CD14-positive monocyte (primary cell): Measurements from ENCODE around the gene INF2. TPM values are rescaled to one million over a fixed set of nuclear protein-coding genes. Genes with fewer than 3 reads are reported as not detected.

Experiments
- DNase-seq, 3 donors: peaks; one replicate each; pipeline ENCODE4 v3.0.0-alpha.2; 2011 to 2022
- H2AFZ ChIP-seq: 2 replicates; pipeline ENCODE4 v1.6.0; 2012; ENCODE audit warnings: mild to moderate bottlenecking, low read depth, low read length, inconsistent platforms; ENCODE audit not compliant: insufficient read depth, poor library complexity, severe bottlenecking
- H3K27ac ChIP-seq, 2 donors: 1 replicate in 1 of 2; 2 replicates in 1 of 2; pipeline ENCODE4 v1.5.1; 2012 to 2013; ENCODE audit warnings: low read length in 2 of 2, control low read depth in 1 of 2, inconsistent platforms in 1 of 2, low read depth in 1 of 2, mild to moderate bottlenecking in 1 of 2
- H3K27me3 ChIP-seq, 2 donors: one replicate each; pipeline versions ENCODE4 v1.6.0 to v1.6.1; 2011 to 2013; ENCODE audit warnings: low read length in 2 of 2; ENCODE audit not compliant: control insufficient read depth in 2 of 2, insufficient read depth in 2 of 2
- H3K36me3 ChIP-seq, 2 donors: replicated peaks in 1 of 2; 1 replicate in 1 of 2; 2 replicates in 1 of 2; pipeline versions ENCODE4 v1.5.1 to v1.6.1; 2012 to 2013; ENCODE audit warnings: low read length in 2 of 2, control low read depth in 1 of 2, inconsistent platforms in 1 of 2, mild to moderate bottlenecking in 1 of 2; ENCODE audit not compliant: insufficient read depth in 2 of 2, control insufficient read depth in 1 of 2
- H3K4me1 ChIP-seq, 2 donors: 1 replicate in 1 of 2; 2 replicates in 1 of 2; pipeline versions ENCODE4 v1.5.1 to v1.6.1; 2012 to 2013; ENCODE audit warnings: low read length in 2 of 2, control low read depth in 1 of 2, inconsistent platforms in 1 of 2, mild to moderate bottlenecking in 1 of 2, moderate library complexity in 1 of 2; ENCODE audit not compliant: insufficient read depth in 2 of 2, control insufficient read depth in 1 of 2
- H3K4me2 ChIP-seq: replicated peaks from 2 replicates; pipeline ENCODE3; 2012; ENCODE audit warnings: low read length, moderate library complexity, mild to moderate bottlenecking; ENCODE audit not compliant: poor library complexity, severe bottlenecking; ENCODE audit errors: extremely low read depth
- H3K4me3 ChIP-seq, 3 experiments: fragments of 200-600 bp in 1 of 3; sonication (generic) in 1 of 3; replicated peaks in 1 of 3; 1 replicate in 2 of 3; 2 replicates in 1 of 3; pipeline ENCODE4 v1.5.1; 2011 to 2013; ENCODE audit warnings: low read length in 3 of 3, mild to moderate bottlenecking in 3 of 3, control low read depth in 2 of 3, low read depth in 2 of 3, inconsistent platforms in 1 of 3, moderate library complexity in 1 of 3
- H3K79me2 ChIP-seq: 2 replicates; pipeline ENCODE4 v1.6.0; 2012; ENCODE audit warnings: mild to moderate bottlenecking, control low read depth, inconsistent platforms, low read length, moderate library complexity; ENCODE audit not compliant: insufficient read depth
- H3K9ac ChIP-seq: 2 replicates; pipeline ENCODE4 v1.6.0; 2017; ENCODE audit warnings: low read length, mild to moderate bottlenecking; ENCODE audit not compliant: insufficient read depth, poor library complexity, severe bottlenecking
- H3K9me3 ChIP-seq, 2 donors: replicated peaks in 1 of 2; 1 replicate in 1 of 2; 2 replicates in 1 of 2; pipeline versions ENCODE4 v1.5.1 to v1.6.1; 2012 to 2013; ENCODE audit warnings: low read length in 2 of 2, control low read depth in 1 of 2; ENCODE audit not compliant: control insufficient read depth in 1 of 2, insufficient read depth in 1 of 2
- H4K20me1 ChIP-seq: 2 replicates; pipeline ENCODE4 v1.6.0; 2012; ENCODE audit warnings: mild to moderate bottlenecking, low read length, control low read depth, moderate library complexity; ENCODE audit not compliant: insufficient read depth
- H3K27ac Mint-ChIP-seq, 7 donors: one replicate each; pipeline ENCODE4 v1.8.0; 2020; ENCODE audit warnings: mild to moderate bottlenecking in 7 of 7, mixed read lengths in 7 of 7, moderate library complexity in 6 of 7, inconsistent platforms in 2 of 7
- H3K27me3 Mint-ChIP-seq, 3 donors: one replicate each; pipeline ENCODE4 v1.8.0; 2021 to 2022; ENCODE audit warnings: low read depth in 3 of 3, mild to moderate bottlenecking in 3 of 3, mixed read lengths in 3 of 3, moderate library complexity in 3 of 3, inconsistent platforms in 1 of 3
- H3K36me3 Mint-ChIP-seq, 2 donors: one replicate each; pipeline ENCODE4 v1.8.0; 2020; ENCODE audit warnings: mixed read lengths in 2 of 2, inconsistent platforms in 1 of 2, mild to moderate bottlenecking in 1 of 2
- H3K4me1 Mint-ChIP-seq: one replicate; pipeline ENCODE4 v1.8.0; 2020; ENCODE audit warnings: mild to moderate bottlenecking, mixed read lengths
- H3K4me3 Mint-ChIP-seq, 2 donors: one replicate each; pipeline ENCODE4 v1.8.0; 2020; ENCODE audit warnings: mild to moderate bottlenecking in 2 of 2, mixed read lengths in 2 of 2, moderate library complexity in 1 of 2
- H3K9me3 Mint-ChIP-seq, 7 donors: one replicate each; pipeline ENCODE4 v1.8.0; 2020 to 2022; ENCODE audit warnings: mixed read lengths in 7 of 7, mild to moderate bottlenecking in 6 of 7, moderate library complexity in 6 of 7, inconsistent platforms in 2 of 7
- WGBS: methylation state at CpG from one replicate; pipeline ENCODE4 v1.1.5; 2013; ENCODE audit warnings: missing lambda C conversion rate; ENCODE audit not compliant: insufficient coverage; 5-methylcytosine and 5-hydroxymethylcytosine counted together
- intact Hi-C, 2 donors: fragments of 100-400 bp; cut with micrococcal nuclease; formaldehyde crosslinking; loops; one replicate each; pipeline versions ENCODE4 v1.15.0 to v1.15.1; 2023
- polyA plus RNA-seq, 3 donors: library from polyadenylated mRNA; depleted of rRNA in 1 of 3; unstranded in 2 of 3; stranded (reverse) in 1 of 3; fragments of 300-500 nt in 2 of 3; fragments of >200 nt in 1 of 3; fragmentation: Illumina TruSeq in 2 of 3; gene quantifications; 1 replicate in 2 of 3; 2 replicates in 1 of 3; pipeline ENCODE4 v1.2.3, GENCODE V29; 2012 to 2021
- TF ChIP-seq, protein P1 (sequence below): fragments of 200-600 bp; IDR thresholded peaks from one replicate; pipeline ENCODE4 v1.8.0; 2022; ENCODE audit warnings: antibody characterized with exemption, mild to moderate bottlenecking

The INF2 gene
- polyA plus RNA-seq, 3 donors: 2.9 to 23.3 (median 3.8) TPM

DNA sequence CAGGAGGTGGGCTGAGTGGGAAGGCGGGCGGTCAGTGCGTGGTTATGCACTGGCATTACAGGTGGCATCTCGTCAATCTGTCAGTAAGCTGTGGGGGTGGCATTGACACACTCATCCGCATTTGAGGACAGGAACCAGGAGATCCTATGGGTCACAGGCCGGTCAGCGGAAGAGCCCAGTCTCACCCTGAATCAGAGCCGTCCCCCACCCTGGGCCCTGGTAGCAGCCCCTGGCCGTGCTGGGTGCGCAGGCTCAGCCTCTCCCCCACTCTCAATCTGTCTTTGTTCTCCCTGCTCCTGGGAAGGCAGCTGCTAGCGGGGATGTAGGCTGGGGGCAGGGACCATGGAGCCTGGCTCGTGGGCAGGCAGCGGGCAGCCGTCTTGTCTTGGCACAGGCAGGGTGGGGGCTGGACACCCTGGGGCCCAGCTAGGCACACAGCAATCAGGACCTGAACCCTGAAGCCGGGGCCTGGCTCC, 5.1 kb downstream of the INF2 start:
- Mint-ChIP-seq H3K36me3 (peaks cover 8 to 11% of the 10 kb centered on the region in 2 donors), H3K4me1 (peaks cover 36% of the 10 kb centered on the region), H3K27me3 (peaks cover 0 to 2% (median 0%) of the 10 kb centered on the region in 3 donors), H3K9me3 (peaks cover 0 to 2% (median 0%) of the 10 kb centered on the region in 7 donors), H3K4me3 (no peak overlapping the region), H3K27ac (peak overlapping the region in 1 of 7 donors; percentile 41)
- Histone ChIP-seq H3K4me2 (no peak overlapping the region), H4K20me1 (peaks cover 65% of the 10 kb centered on the region), H3K4me1 (peaks cover 21 to 45% of the 10 kb centered on the region in 2 donors), H3K36me3 (no peaks in the 10 kb centered on the region), H3K9me3 (no peaks in the 10 kb centered on the region), H3K79me2 (peaks cover 22% of the 10 kb centered on the region), H3K27me3 (no peaks in the 10 kb centered on the region), H3K27ac (peak overlapping the region in 1 of 2 donors; percentile 71), H3K9ac (peak overlapping the region; percentile 54), H3K4me3 (no peak overlapping the region), H2AFZ (no peak overlapping the region)
- TF ChIP-seq, protein P1, sequence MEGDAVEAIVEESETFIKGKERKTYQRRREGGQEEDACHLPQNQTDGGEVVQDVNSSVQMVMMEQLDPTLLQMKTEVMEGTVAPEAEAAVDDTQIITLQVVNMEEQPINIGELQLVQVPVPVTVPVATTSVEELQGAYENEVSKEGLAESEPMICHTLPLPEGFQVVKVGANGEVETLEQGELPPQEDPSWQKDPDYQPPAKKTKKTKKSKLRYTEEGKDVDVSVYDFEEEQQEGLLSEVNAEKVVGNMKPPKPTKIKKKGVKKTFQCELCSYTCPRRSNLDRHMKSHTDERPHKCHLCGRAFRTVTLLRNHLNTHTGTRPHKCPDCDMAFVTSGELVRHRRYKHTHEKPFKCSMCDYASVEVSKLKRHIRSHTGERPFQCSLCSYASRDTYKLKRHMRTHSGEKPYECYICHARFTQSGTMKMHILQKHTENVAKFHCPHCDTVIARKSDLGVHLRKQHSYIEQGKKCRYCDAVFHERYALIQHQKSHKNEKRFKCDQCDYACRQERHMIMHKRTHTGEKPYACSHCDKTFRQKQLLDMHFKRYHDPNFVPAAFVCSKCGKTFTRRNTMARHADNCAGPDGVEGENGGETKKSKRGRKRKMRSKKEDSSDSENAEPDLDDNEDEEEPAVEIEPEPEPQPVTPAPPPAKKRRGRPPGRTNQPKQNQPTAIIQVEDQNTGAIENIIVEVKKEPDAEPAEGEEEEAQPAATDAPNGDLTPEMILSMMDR: no peak
- WGBS: 85% methylated on average over 6 of the region's 15 CpGs
- no peak for DNase-seq
- intact Hi-C loops: no loop called here

DNA sequence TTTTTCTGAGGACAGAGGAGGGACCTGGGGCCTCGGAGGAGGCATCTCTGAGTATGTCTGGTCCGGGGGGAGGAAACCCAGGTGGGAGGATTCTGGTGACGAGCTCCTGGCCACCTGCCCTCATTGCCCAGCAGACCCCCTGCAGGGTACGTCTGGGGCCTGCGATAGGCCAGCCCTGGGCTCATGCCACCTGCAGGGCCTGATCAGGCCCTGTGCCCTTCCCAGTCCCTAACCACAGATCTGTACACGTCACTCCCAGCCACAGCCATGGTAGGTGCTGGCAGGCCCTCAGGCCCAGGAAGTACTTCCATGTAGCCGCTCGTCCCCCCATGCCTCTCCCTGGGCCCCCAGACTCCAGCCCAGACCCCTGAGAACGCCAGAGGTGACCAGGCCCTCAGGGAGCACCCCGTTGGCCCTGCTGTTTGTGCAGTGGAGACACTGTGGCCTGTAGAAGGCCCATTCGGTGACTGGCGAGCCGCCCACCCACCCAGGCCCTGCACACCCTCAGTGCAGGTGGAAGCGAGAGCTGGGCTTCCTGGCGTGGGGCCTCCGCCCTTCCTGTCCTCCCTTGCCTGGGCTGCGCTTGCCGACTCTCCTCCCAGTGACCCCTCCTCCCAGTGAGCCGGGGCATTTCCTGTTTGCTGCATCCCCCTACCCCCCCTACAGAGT, 5.7 kb downstream of the INF2 start:
- H3K4me3 ChIP-seq: peak overlapping the region in 1 of 3 experiments; percentile 14
- H3K79me2 ChIP-seq: peaks cover 20% of the 10 kb centered on the region
- Mint-ChIP-seq H3K4me3 (no peak overlapping the region), H3K9me3 (peaks cover 0 to 2% (median 0%) of the 10 kb centered on the region in 7 donors), H3K27ac (peak overlapping the region in 5 of 7 donors; percentile 16 to 79 (median 69)), H3K4me1 (peaks cover 34% of the 10 kb centered on the region), H3K27me3 (peaks cover 0 to 2% (median 0%) of the 10 kb centered on the region in 3 donors), H3K36me3 (peaks cover 8 to 11% of the 10 kb centered on the region in 2 donors)
- no peaks in the 10 kb centered on the region for H3K36me3 ChIP-seq
- TF ChIP-seq, protein P1: no peak
- intact Hi-C loops: no loop called here
- peak overlapping the region in 1 of 2 donors; percentile 71 for H3K27ac ChIP-seq
- H3K9ac ChIP-seq: peak overlapping the region; percentile 54
- DNase-seq: no peak
- WGBS: 24% methylated on average over 15 of the region's 19 CpGs
- H3K9me3 ChIP-seq: no peaks in the 10 kb centered on the region
- H3K4me2 ChIP-seq: peak overlapping the region; percentile 53
- H3K4me1 ChIP-seq: peaks cover 18 to 39% of the 10 kb centered on the region in 2 donors
- H4K20me1 ChIP-seq: peaks cover 65% of the 10 kb centered on the region
- peak overlapping the region; percentile 53 for H2AFZ ChIP-seq
- no peaks in the 10 kb centered on the region for H3K27me3 ChIP-seq
